Pancreas (tissue), 10 donors: ENCODE results near the gene PKP3. TPM values are rescaled to one million over a fixed set of nuclear protein-coding genes. Genes with fewer than 3 reads are reported as not detected.

Experiments used
- ATAC-seq, 4 donors: fragments of 200-7000 bp; cut with Tn5 transposase; one replicate each; pipeline versions ENCODE4 v1.8.0 to v1.9.1; 2020; ENCODE audit warnings: mild to moderate bottlenecking in 4 of 4, moderate library complexity in 4 of 4
- DNase-seq, 6 donors: peaks; one replicate each; pipeline ENCODE4 v3.0.0-alpha.2; 2020
- FAIRE-seq: peaks from 2 replicates; lab custom pipeline; 2012; peaks lifted over from hg19 to GRCh38; lab: Jason Lieb, UNC
- H3K27ac ChIP-seq, 4 donors: fragments of 200-600 bp; sonication (generic); 1 replicate in 3 of 4; 2 replicates in 1 of 4; pipeline versions ENCODE4 v1.5.0 to v1.8.0; 2020
- H3K27me3 ChIP-seq, 4 donors: fragments of 200-600 bp; one replicate each; pipeline ENCODE4 v1.8.0; 2021
- H3K36me3 ChIP-seq, 3 donors: fragments of 200-600 bp; sonication (generic) in 1 of 3; one replicate each; pipeline versions ENCODE4 v1.5.0 to v1.8.0; 2020 to 2021
- H3K4me1 ChIP-seq, 3 donors: fragments of 200-600 bp; one replicate each; pipeline ENCODE4 v1.8.0; 2021
- H3K4me3 ChIP-seq, 4 donors: fragments of 200-600 bp; sonication (generic) in 2 of 4; one replicate each; pipeline versions ENCODE4 v1.5.0 to v1.8.0; 2020 to 2021
- H3K9me3 ChIP-seq, 4 donors: fragments of 200-600 bp; one replicate each; pipeline ENCODE4 v1.8.0; 2021
- WGBS, 2 donors: extraction: QIAGEN DNeasy Blood & Tissue Kit; methylation state at CpG; one replicate each; pipeline ENCODE4 v1.1.7; 2013; 5-methylcytosine and 5-hydroxymethylcytosine counted together
- intact Hi-C, 3 donors: fragments of 100-400 bp; cut with DNase I; formaldehyde crosslinking; loops; one replicate each; pipeline versions ENCODE4 v1.11.1 to v1.14.2; 2022
- polyA plus RNA-seq, 2 donors: library from polyadenylated mRNA; stranded (reverse); fragments of 200-250 nt; gene quantifications; one replicate each; pipeline ENCODE4 v1.2.3, GENCODE V29; 2013
- total RNA-seq, 6 donors: library from RNA; stranded (reverse); fragmentation: NEBNext Ultra II Directional in 4 of 6; extraction: Animal tissue kit (Norgen Biotek cat#: 25700) in 4 of 6; gene quantifications; one replicate each; pipeline versions ENCODE4 v1.2.1 to v1.2.4, GENCODE V29; 2021 to 2023
- TF ChIP-seq, protein P1 (sequence below), 4 donors: fragments of 200-600 bp; sonication (generic) in 3 of 4; IDR thresholded peaks; one replicate each; pipeline versions ENCODE4 v1.5.0 to v1.8.0; 2021; ENCODE audit warnings: antibody characterized with exemption in 4 of 4
- donor health status: healthy with polysubstance abuse.
- donor health status: DM: no; HTN: no; CAD: no; lungs with moderate emphysema.
- donor health status: DM: no; HTN: no; CAD: no.
- donor health status: control.
- donor health status: control.
- donor health status: Bipolar disorder and iron deficiency.
- donor health status: DM: yes; HTN: yes; CAD: no.
- donor health status: DM: no; HTN: no; CAD: no.
- donor health status: DM: no; HTN: no; CAD: no.
- donor health status: DM: yes; HTN: yes; CAD: no.

Gene PKP3
- total and polyA plus RNA-seq, 8 donors = 23.4 to 50.5 (median 30.5) TPM

DNA sequence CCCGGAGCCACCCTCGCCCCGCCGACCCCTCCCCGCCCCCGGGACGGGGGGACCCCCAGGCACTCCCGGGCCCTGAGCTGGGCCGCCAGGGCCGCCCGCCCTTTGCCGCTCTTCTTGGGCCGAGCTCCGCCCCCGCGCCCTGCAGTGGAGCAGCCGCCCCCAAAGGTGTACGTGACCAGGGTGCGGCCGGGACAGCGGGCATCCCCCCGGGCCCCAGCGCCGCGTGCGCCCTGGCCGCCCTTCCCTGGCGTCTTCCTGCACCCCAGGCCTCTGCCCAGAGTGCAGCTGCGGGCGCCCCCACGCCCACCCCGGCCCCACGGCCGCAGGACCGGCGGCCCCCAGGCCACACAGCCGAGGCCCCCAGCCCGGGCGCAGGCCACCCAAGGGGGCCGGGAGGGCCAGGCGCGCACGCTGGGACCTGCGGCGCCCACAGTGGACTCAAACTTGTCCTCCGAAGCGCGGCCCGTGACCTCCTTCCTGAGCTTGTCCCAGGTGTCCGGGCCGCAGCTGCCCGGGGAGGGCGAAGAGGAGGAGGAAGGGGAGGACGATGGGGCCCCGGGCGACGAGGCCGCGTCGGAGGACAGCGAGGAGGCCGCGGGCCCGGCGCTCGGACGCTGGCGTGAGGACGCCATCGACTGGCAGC lies 17.4 kb upstream of the PKP3 start:
- Histone ChIP-seq H3K36me3 (no peaks in the 10 kb centered on the region), H3K4me3 (no peak overlapping the region), H3K27ac (no peak overlapping the region), H3K27me3 (no peaks in the 10 kb centered on the region), H3K9me3 (no peaks in the 10 kb centered on the region), H3K4me1 (no peaks in the 10 kb centered on the region)
- DNase-seq (peak in 1 of 6 donors; percentile 26), FAIRE-seq (no peak), ATAC-seq (no peak)
- TF ChIP-seq, protein P1, sequence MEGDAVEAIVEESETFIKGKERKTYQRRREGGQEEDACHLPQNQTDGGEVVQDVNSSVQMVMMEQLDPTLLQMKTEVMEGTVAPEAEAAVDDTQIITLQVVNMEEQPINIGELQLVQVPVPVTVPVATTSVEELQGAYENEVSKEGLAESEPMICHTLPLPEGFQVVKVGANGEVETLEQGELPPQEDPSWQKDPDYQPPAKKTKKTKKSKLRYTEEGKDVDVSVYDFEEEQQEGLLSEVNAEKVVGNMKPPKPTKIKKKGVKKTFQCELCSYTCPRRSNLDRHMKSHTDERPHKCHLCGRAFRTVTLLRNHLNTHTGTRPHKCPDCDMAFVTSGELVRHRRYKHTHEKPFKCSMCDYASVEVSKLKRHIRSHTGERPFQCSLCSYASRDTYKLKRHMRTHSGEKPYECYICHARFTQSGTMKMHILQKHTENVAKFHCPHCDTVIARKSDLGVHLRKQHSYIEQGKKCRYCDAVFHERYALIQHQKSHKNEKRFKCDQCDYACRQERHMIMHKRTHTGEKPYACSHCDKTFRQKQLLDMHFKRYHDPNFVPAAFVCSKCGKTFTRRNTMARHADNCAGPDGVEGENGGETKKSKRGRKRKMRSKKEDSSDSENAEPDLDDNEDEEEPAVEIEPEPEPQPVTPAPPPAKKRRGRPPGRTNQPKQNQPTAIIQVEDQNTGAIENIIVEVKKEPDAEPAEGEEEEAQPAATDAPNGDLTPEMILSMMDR (IDR thresholded peaks at IDR 0.05) = no peak
- intact Hi-C loops = no loop called here
- 82 to 93% methylated on average over 46 to 70 of the region's 70 CpGs for WGBS, 2 donors

DNA sequence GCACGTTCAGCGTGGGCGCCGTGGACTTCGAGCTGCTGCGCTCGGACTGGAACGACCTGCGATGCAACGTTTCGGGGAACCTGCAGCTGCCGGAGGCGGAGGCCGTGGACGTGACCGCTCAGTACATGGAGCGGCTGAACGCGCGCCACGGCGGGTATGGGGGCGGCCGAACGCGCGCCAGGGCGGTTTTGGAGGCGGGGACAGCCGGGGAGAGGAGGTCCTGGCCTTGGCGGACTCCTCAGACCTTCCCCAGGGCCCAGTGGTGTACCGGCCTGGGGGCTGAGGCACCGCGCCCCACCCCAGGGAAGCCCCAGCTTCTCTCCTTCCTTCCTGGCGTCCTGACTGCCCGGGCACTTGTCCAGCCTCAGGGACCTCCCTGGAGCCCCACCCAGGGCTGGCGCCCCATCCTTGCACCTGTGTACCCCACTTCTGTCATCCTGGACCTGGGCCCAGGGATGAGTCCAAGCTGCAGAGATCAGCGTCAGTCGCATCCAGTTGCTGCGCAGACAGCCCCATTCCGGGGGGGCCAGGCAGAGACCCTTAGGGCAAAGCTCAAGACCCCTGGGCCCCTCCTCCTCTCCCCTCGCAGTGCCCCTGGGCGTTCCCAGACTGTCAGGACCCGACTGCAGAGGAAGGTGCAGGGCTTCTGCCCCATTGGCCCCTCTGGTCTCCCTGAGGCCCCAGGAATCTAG lies 16.7 kb upstream of the PKP3 start:
- Histone ChIP-seq H3K4me1 (no peaks in the 10 kb centered on the region), H3K36me3 (no peaks in the 10 kb centered on the region), H3K9me3 (no peaks in the 10 kb centered on the region), H3K4me3 (no peak overlapping the region), H3K27me3 (no peaks in the 10 kb centered on the region), H3K27ac (no peak overlapping the region)
- DNase-seq (peak in 2 of 6 donors; percentile 28 to 70), ATAC-seq (no peak), FAIRE-seq (no peak)
- 79 to 86% methylated on average over 39 to 44 of the region's 44 CpGs for WGBS, 2 donors
- intact Hi-C loops = no loop called here
- TF ChIP-seq, protein P1 (IDR thresholded peaks at IDR 0.05) = no peak

DNA sequence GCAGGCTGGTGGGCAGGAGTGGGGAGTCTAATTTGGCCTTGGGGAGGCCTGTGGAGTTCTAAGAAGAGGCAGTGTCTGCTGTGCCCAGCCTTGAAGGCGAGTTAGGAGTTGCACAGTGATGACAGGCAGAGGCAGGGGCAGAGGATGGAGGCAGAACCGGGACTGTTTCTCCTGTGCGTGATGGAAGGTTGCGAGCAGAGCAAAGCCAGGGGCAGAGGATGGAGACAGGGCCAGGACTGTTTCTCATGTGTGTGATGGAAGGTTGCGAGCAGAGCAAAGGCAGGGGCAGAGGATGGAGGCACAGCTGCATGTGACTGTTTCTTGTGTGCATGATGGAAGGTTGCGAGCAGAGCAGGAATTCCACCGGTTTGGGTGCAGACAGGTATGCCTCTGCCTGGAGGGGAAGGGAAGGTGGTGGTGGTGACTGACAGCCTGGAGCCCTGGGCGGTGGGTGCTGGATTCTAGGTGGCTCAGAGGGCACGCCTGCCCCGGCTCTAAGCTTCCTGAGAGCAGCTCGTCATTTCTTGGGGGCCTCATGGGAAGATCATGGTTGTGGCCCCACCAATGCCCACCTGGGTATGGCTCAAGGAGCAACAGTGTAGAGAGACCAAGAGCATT lies 16.0 kb upstream of the PKP3 start:
- 67 to 76% methylated on average over 11 of the region's 11 CpGs for WGBS, 2 donors
- H3K4me1 ChIP-seq = no peaks in the 10 kb centered on the region
- intact Hi-C loops = no loop called here
- ATAC-seq = no peak
- no peaks in the 10 kb centered on the region for H3K36me3 ChIP-seq
- DNase-seq = peak in 2 of 6 donors; percentile 4 to 30
- no peaks in the 10 kb centered on the region for H3K9me3 ChIP-seq
- TF ChIP-seq, protein P1 (IDR thresholded peaks at IDR 0.05) = no peak
- no peak overlapping the region for H3K27ac ChIP-seq
- H3K4me3 ChIP-seq = no peak overlapping the region
- no peak for FAIRE-seq
- no peaks in the 10 kb centered on the region for H3K27me3 ChIP-seq

DNA sequence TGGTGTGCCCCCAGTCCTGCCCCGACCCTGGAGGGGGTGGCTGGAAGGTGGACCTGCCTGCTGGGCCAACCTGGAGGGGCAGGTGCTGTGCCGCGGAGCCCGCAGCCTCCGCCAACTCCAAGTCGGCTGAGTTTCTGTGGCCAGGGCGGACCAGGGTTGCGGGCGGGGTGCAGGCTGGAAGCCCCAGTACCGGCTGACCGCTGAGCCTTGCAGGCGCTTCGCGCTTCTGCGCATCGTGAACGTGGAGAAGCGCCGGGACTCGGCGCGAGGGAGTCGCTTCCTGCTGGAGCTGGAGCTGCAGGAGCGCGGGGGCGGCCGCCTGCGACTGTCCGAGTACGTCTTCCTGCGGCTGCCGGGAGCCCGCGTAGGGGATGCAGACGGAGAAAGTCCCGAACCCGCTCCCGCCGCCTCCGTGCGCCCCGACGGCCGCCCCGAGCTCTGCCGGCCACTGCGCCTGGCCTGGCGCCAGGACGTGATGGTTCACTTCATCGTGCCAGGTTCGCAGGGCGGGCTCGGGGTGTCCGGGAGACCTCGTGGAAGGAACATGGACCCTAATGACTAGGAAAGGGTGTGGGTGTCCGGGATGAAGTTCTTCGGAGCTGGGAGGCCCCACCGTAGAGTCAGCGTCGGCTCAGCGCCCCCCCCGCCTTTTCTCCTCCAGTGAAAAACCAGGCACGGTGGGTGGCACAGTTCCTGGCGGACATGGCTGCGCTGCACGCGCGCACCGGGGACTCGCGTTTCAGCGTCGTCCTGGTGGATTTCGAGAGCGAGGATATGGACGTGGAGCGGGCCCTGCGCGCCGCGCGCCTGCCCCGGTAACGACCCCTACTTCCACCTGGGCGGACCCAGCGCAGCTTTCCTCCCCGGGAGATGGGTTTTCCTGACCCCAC lies 14.6 kb upstream of the PKP3 start:
- no peaks in the 10 kb centered on the region for H3K27me3 ChIP-seq
- no peak overlapping the region for H3K27ac ChIP-seq
- no peaks in the 10 kb centered on the region for H3K4me1 ChIP-seq
- intact Hi-C loops = no loop called here
- 85 to 90% methylated on average over 80 to 87 of the region's 87 CpGs for WGBS, 2 donors
- no peaks in the 10 kb centered on the region for H3K9me3 ChIP-seq
- H3K4me3 ChIP-seq = no peak overlapping the region
- FAIRE-seq (no peak), ATAC-seq (no peak), DNase-seq (peak in 2 of 6 donors; percentile 29 to 68)
- TF ChIP-seq, protein P1 (IDR thresholded peaks at IDR 0.05) = no peak
- H3K36me3 ChIP-seq = no peaks in the 10 kb centered on the region
